AG04449 (cell line): ENCODE results near the gene CLK4.

ENCODE experiments used
- CTCF ChIA-PET: fragments of 350-600 bp; formaldehyde crosslinking; extraction: SDS; loops from one replicate; lab custom pipeline; 2021; ENCODE audit warnings: antibody characterized with exemption; lab: Yijun Ruan, JAX
- POLR2A ChIA-PET: fragments of 400-600, 350-600 bp; formaldehyde crosslinking; extraction: SDS; loops from one replicate; lab custom pipeline; 2020; ENCODE audit warnings: antibody characterized with exemption, inconsistent platforms; lab: Yijun Ruan, JAX
- DNase-seq: peaks from one replicate; pipeline ENCODE4 v3.0.0-alpha.2; 2010; ENCODE audit warnings: low read depth, low spot score
- H3K4me3 ChIP-seq: 2 replicates; pipeline ENCODE4 v1.5.1; 2011; ENCODE audit warnings: low read depth, mild to moderate bottlenecking, control low read depth, low read length
- CTCF ChIP-seq: IDR thresholded peaks from one replicate; pipeline ENCODE4 v1.5.1; 2011; ENCODE audit warnings: mild to moderate bottlenecking, moderate library complexity, low read length, control low read depth, inconsistent platforms; ENCODE audit not compliant: insufficient read depth; ENCODE audit errors: missing control alignments

The CLK4 gene

GRCh38 chr5:178642351-178642909 lies 15.6 kb upstream of the CLK4 start:
- ChIA-PET POLR2A (interaction anchor here (0.6 to 1.1 kb wide), 2 partner anchors 16 to 17 kb away, joined by 3 to 6 read pairs; partner anchors contain the start of gene CLK4), CTCF (no interaction called here)
- H3K4me3 ChIP-seq, result no peak overlapping the region
- peak; percentile 92 for DNase-seq
- TF ChIP-seq CTCF, result no peak

DNA sequence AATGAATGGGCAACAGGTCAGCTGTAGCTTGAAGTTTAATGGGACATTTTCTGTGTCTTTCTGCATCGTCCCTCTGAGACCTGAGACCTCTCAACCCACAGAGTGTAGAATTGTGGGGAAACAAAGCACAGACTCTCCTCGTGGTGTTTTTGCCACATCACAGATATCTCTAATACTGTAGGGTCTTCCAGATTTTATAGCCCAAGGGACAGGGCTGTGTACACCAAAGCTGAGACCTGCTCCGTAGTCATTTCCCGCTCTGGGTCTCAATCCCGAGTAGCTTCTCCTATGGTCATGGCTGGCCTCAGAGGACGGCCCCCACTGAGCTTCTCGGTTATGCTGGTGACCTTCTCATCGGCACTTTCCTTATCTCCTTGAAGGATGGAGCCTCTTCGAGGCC lies 14.9 kb upstream of the CLK4 start:
- no peak for DNase-seq
- CTCF ChIA-PET, result no interaction called here
- TF ChIP-seq CTCF, result no peak
- POLR2A ChIA-PET, result no interaction called here
- H3K4me3 ChIP-seq, result no peak overlapping the region

DNA sequence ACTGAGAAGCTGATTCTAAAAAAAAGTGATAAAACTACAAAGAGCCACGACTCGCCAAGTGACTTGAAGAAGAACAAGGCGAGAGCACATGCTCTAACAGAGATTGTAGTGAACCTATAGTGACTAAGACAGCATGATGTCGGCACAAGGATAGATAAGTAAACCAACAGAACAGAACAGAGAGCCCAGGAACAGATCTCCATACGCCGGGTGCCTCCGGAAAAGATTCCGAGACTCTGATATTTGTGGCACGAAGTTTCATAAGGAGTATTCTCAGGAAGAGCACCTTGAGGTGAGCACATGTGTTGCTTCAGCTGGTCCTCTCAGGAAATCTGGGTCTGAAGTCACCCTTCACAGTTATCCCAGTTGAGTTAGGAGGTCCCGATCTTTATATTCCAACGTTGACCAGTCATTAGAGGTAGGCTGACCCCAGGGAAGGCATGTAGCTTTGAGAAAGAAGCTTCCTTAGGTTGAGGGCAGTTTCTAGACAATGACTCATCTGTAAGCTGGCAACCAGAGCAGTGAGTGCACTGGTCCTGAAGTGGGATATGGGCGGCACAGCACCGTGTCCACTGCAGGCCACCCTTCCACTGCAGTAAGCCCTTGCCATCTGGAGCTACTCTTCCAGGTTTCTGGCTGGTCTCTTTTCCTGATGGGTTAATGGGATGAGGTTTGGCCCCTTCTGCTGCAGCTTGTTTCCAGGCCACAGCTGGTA lies 13.6 kb upstream of the CLK4 start:
- no peak overlapping the region for H3K4me3 ChIP-seq
- TF ChIP-seq CTCF, result no peak
- DNase-seq, result no peak
- POLR2A ChIA-PET, result no interaction called here
- CTCF ChIA-PET, result no interaction called here

DNA sequence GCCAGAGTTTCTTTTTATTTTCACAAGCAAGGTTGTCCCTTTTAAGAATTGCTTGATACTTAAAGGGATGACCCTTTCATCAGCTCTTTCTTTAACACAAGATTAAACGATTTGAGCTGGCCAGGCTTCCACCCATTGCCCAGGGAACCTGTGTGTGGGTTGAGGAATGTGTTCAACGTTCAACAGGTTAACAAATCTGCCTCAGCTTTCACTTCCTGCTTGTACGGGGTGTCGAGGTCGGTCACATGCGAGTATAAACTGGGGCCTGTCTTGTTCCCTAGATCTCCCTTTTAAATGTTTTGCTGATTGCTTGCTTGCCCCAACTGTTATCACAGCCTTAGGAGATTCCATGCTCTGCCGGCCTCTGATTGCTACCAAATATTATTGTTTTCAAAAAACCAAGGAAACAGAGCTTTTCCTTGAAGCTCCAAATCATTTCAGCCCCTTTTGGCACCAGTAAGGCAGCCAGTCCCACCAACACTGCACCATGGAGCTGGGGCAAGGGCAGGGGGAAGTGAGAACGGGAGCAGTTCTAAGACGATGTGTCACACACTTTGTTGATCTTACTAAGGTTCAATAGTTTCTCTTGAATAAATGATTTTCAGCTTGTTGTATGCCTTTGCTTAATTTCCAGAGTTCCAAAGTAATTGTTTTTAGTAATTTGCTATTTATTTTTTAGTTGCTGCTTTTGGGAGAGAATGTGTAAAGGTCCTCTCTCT lies 10.7 kb upstream of the CLK4 start:
- H3K4me3 ChIP-seq, result no peak overlapping the region
- DNase-seq, result no peak
- ChIA-PET CTCF (interaction anchor here (1.0 kb wide), 1 partner anchor 8 kb away, joined by 3 read pairs; no protein-coding TSS in a partner anchor), POLR2A (no interaction called here)
- no peak for TF ChIP-seq CTCF

DNA sequence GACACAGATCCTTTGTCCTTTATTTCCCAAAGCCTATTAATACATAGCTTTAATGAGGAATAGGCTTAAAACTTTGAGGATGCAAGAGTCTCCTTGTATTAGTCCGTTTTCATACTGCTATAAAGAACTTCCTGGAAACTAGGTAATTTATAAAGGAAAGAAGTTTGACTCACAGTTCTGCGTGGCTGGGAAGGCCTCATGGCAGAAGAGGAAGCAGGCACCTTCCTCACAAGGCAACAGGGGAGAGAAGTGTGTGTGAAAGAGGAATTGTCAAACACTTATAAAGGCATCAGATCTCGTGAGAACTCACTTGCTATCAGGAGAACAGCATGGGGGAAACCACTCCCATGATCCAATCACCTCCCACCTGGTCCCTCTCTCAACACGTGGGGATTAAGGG lies 5.4 kb upstream of the CLK4 start:
- ChIA-PET POLR2A (no interaction called here), CTCF (no interaction called here)
- DNase-seq, result no peak
- no peak overlapping the region for H3K4me3 ChIP-seq
- no peak for TF ChIP-seq CTCF

DNA sequence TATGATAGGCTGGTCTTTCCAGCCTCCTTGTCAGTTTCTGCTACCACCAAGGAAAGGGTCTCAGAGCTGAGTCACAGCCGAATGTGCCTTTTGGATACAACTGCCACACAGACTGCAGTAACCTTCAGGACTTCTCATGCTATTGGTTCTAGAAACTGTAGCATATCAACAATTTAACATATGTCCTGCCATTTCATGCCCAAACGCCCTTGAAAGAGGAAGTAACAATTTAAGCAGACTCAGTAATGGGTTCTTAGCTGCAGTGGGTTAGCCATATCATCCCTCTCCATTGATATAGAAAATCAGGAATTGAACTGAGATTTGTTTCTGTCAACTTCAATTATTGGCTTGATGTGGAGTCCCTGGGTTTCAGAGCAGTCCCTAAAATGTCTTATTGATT lies 4.1 kb upstream of the CLK4 start:
- CTCF ChIA-PET, result no interaction called here
- H3K4me3 ChIP-seq, result no peak overlapping the region
- POLR2A ChIA-PET, result no interaction called here
- no peak for DNase-seq
- no peak for TF ChIP-seq CTCF
